Endometrial microvascular endothelial cells (primary cell): ENCODE results near the gene TRIM44. TPM values are rescaled to one million over a fixed set of nuclear protein-coding genes. Genes with fewer than 3 reads are reported as not detected.
"Not testable (repeated sequence)": the region's sequence is repeated elsewhere in the genome, so short reads cannot be mapped to it uniquely, and the experiment has no call there.

Experiments used
- in situ Hi-C: cut with HindIII; loops from 2 replicates; pipeline ENCODE4 v1.10.0; 2017; ENCODE audit warnings: low sequenced_read_pairs, low pct_unique_long_range_greater_than_20kb; ENCODE audit errors: inconsistent ontology term
- total RNA-seq: library from RNA; depleted of rRNA; stranded (reverse); fragments of >200 nt; gene quantifications from one replicate; pipeline ENCODE4 v1.2.3, GENCODE V29; 2015; ENCODE audit errors: inconsistent ontology term

The TRIM44 gene
- total RNA-seq, 1 donor from 2014 or later, result 30.8 TPM

DNA sequence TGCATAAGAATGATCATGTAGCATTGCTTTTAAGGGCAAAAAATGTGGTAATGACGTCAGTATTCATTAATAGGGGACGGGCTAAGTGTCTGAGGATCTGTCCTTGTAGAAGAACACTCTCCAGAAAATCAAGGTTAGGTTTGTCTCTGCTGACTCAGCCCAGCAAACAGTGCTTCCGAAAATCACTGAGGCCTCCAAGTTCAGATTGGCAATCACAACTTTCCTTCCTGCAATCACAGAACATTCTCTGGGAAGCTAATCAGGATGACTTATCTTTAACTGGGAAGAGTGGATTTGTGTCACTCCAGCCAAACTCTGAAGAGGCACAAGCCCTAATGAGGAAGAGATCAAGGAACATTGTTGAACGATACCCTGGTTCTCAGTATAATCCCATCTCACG is 158.0 kb downstream of the TRIM44 start:
- in situ Hi-C loops, result loop anchor here (25.0 kb wide), 1 partner anchor 183 kb away; no protein-coding TSS in a partner anchor

DNA sequence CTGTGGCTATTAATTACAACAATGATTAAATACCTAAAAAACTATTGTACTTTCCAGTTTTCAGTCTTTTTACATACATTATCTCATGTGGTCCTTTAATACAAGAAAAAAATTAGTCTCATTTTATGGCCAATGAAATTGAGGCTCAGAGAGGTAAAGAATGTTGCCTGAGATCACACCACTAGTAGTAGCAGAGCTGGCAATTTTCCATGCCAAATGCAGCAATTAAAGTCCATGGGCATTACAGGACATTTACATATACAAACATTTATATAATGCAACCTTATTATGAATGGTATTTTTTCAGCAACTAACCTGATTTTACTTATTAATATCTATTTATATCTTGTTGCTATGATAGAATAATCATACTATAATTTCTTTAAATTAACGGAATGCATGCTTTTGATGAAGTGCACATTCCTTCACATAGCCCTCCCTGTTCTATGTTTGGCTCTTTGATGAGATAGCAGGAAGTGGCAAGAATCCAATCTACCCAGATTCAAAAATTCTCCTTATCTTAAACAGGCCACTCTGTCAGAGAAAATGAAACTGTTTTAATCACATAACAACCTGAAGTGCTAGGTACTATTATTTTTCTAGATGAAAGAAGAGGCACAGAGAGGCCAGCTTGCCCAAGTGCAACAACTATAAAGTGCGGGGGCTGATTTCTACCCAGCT is 160.4 kb downstream of the TRIM44 start:
- in situ Hi-C loops, result loop anchor here (25.0 kb wide), 1 partner anchor 186 kb away; no protein-coding TSS in a partner anchor

DNA sequence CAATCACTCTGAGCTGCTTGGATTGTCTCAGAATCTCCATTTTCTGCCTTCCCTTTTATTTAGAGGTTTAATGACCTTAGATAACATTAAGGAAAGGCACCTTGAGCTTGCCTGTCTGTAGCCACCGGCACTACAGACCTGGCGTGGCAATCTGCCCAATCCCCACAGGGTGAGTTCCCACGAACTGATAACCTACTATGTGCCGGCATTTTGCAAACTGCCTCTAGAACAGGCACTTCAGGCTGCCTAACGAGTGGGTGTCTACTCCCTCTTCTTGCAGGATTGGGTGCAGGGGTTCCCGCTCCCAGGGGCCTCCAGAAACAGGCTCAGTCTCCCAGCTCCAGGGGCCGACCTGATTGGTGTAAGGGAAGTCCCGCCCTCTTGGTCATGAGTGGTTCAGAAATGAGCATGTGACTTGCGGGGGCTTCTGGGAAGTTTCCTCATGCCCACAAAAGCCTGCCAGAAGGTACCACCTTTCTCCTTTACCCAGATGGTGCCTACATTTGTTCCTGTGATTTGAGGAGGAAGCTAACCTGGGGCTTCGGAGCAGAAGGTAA is 161.2 kb downstream of the TRIM44 start:
- in situ Hi-C loops, result loop anchor here (25.0 kb wide), 1 partner anchor 187 kb away; no protein-coding TSS in a partner anchor

DNA sequence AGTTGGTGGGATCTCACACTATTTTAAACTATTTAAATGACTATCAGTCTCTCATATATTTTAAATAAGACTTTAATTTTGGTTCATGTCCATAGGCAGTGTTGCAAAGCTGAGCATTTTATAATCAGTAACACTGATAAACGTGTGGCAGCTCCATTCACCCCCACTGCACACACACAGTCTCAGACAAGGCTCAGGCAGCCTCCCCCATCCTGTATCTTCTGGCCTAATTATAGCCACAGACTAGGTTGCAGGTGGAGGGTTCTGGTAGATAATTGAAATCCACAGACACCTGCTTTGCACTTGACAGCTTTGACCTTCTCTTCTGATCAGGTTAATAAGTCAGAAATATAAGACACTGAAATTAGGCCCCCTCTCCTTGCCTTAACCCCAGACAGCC is 162.8 kb downstream of the TRIM44 start:
- in situ Hi-C loops, result no loop called here

DNA sequence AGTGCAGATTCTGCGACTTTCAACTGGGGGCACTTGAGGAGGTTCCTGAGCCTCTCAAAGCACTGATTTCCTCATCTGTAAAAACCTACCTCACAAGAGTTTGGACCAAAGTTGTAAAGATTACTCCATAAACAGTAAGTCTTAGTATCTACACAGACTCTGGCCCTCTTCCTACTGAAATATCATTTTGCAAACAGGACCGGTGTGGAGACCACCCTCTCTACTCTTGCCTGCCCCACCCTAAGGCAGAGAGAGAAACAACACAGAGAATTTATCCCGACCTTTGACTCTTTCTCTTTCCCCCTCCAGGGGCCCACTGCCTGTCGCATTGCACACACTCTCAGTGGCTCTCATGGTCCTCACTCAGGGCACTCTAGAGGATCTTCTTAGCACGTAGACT is 163.4 kb downstream of the TRIM44 start:
- in situ Hi-C loops, result no loop called here

DNA sequence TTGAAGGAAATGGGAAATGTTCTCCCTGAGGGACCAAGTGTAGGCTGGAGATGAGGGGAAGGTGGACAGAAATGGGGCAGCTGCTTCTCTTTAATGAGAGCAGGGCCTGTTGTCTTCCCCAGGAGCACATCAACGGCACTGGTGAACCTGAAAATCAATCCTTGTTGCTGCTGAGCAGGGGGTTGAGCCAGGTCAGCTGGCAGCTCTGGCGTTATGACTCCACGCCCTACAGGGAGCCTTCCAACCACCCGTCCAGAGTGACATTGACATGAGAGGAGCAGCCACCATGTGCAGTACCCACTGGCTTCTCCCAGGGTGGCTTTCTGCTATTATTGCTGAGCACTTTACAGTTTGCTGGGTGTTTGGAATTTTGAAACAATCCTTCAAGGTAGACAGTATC is 164.4 kb downstream of the TRIM44 start:
- in situ Hi-C loops, result no loop called here

DNA sequence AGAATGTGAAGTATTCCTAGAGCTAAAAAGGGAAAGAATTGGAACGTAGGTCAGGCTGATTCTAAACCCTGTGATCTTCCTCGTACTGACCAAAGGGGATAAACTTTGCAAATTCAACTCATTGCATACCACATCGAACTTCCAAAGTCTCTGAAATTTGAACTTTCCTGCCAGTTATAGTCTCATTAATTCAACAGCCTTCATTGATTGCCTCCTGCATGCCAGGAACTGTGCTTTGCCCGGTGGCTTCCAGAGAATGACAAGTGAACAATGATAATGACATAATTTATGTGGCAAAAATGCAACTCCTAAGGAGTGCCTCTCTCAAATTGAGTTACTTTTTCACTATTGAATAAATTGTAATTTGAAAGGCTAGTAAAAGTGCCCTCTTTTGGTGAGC is 173.6 kb downstream of the TRIM44 start:
- in situ Hi-C loops, result no loop called here

DNA sequence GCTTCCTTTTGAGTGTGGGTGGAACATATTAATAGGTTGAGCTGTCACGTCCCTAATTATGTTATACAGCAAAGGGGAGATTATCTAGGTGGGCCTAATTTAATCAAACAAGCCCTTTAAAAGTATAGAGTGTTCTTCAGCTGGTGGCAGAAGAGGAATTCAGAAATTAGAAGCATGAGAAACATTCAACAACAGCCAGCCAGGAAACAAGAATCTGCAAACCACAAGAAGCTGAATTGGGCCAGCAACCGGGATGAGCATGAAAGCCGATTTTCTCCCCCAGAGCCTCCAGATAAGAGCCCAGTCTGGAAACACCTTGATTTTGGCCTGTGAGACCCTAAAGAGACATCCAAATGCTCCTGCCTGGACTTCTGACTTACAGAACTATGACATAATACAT is 175.5 kb downstream of the TRIM44 start:
- in situ Hi-C loops, result no loop called here

DNA sequence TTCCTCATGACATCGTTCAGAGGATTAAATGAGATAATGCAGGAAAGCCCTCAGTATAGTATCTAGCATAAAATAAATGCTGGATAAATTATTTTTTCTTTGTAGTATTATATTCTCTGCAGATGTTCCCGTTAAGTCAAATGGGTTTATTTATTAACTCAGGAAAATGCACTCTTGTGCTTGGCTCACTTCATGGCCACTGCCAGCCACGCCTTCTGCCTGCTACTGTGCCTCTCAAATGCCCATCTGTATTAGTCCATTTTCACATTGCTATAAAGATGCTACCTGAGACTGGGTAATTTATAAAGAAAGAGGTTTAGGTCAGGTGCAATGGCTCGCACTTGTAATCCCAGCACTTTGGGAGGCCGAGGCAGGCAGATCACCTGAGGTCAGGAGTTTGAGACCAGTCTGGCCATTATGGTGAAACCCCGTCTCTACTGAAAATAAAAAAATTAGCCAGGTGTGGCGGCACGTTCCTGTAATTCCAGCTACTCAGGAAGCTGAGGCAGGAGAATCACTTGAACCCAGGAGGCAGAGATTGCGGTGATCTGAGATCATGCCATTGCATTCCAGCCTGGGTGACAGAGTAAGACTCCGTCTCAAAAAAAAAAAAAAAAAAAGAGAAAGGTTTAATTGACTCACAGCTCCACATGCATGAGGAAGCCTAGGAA is 176.3 kb downstream of the TRIM44 start:
- in situ Hi-C loops, result not testable (repeated sequence)

DNA sequence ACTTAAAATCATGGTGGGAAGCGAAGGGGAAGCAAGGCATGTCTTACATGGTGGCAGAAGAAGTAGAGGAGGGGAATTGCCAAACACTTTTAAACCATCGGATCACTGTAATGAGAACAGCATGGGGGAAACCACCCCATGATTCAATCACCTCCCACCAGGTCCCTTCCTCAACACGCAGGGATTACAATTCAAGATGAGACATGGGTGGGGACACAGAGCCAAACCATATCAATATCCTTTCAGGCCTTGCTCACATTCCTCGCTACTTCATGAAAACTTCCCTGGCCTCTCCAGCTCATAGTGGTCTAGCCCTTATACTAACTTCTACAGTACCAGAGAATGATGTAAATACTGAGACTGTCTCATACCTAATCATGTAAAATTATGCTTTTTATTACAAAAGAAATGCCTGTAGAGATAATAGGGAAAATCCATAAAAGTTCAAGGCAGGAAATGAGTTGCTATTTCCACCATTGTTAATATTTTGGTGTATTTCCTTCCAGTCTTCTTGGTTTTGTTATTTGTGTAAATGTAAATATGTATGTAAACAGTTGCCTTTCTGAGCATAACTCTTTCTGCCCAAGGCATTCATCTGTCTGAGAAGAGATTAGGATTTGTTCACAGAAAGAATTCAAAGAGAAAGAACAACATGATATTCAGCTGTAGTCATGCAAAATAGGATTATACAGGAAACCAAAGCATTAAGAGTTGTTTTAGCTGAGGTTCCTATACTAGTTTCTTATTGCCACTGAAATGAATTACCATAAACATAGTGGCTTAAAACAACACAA is 177.0 kb downstream of the TRIM44 start:
- in situ Hi-C loops, result no loop called here

DNA sequence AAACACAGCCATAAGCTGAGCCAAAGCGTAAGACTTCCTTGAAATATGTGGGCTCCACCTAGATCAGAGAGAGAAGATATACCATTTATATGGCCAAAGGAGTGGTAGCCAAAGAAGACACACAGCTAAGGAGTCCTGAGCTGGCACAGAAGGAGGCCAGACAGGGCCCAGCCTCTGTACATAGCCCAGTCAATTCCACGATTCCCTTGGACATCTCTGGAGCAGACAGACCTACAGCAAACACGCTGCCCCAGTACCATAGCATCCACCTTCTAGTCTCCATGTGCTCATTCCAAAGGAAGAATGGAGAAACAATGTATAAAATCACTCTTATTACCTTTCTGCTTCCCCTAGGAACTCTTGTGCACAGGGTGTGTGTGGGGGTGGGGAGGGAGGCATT is 179.2 kb downstream of the TRIM44 start:
- in situ Hi-C loops, result no loop called here

DNA sequence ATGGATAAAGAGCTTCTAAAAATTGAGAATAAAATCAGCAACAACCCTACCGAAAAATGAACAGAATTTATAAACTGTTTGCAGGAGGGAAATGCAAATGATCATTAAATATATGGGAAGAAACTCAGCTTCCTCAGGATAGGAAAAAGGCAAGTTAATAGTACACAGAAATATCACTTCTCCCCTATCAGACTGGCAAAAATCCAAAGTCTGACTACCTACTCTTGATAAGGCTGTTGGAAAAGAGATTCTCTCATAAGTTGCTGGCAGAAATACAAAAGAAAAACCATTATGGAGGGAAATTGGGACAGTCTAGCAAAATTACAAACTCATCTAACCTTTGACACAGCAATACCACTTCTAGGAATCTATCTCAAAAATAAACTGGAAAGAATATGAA is 180.4 kb downstream of the TRIM44 start:
- in situ Hi-C loops, result no loop called here

DNA sequence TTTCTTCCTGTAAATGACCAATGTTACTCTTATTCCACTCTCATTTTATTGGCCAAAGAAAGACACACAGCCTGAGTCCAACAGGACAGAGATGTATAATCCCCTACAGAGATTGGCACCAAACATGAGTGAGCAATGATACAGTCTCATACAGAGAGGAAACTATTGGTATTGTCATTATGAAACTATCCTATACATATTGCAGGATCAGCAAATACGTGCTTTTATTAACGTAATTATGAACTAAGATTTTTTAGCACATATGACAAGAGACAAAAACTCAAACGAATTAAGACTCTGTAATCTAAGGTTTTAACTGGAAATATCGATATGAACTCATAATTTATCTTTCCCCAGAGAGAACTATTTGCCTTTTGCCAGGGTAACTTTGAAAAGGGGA is 182.0 kb downstream of the TRIM44 start:
- in situ Hi-C loops, result no loop called here

DNA sequence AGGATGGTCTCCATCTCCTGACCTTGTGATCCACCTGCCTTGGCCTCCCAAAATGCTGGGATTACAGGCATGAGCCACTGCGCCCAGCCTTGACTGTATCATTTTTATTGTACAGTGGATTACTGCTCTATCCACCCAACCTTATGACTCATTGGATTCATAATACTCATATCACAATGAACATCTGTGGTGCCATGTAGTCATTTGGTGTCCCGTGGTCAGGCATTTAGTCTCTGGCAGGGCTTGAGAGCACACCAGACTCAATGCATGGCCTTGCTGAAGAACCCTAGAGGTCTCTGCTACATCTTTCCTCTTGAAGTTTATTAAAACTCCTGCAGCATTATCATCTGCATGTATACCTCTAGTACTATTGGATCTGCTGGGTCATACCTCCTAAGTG is 183.3 kb downstream of the TRIM44 start:
- in situ Hi-C loops, result no loop called here

DNA sequence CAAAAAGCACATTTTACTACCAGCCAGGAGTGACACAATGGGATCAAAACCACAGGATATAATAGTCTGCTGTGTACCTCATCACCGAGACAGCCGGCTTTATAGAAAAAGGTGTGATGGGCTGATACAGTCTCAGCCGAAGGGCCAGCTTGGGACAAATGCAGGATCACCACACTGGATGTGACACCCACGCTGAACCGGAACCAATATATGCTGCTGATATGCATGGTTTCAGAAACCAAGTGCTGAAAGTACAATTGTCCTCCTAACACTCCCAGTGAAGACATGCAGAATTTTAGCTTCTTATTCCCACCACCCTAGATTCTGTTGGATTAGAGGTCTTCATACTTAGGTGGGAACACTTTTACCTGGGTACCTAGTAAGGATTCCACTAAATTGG is 184.3 kb downstream of the TRIM44 start:
- in situ Hi-C loops, result no loop called here

DNA sequence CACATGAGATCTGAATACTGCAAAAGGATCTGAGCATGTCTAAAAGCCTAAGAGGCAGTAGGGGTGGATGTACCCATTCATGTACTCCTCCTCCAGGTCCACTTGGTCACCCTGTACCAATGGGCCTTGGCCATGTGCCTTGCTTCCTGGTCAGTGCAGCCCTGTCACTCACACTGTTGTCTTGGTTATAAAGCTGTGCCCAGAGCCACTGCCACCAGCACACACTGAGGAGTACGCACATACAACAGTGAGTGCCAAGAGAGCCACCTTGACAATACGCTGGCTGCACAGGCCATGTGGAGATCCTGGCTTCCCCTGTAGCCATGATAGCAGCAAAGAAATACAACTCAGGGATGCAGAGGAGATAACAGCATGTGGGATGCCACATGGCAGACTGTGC is 184.9 kb downstream of the TRIM44 start:
- in situ Hi-C loops, result no loop called here

DNA sequence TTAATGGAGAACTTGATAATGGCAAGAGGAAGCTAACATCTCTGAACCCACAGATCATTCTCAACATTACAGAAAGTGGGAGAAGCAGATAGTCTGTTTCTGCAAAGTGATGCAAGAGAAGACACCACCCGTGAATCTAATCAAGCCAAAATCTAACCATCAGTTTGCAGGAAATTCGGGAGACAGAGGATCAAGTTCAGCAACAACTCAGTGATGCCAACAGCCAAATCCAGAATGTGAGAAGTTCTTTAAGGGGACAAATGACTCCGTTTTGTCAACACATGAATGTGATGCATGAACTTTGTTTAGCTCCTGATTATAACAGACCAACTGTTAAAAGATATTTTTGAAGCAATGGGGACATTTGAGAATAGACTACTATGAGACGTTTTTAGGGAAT is 186.0 kb downstream of the TRIM44 start:
- in situ Hi-C loops, result no loop called here

DNA sequence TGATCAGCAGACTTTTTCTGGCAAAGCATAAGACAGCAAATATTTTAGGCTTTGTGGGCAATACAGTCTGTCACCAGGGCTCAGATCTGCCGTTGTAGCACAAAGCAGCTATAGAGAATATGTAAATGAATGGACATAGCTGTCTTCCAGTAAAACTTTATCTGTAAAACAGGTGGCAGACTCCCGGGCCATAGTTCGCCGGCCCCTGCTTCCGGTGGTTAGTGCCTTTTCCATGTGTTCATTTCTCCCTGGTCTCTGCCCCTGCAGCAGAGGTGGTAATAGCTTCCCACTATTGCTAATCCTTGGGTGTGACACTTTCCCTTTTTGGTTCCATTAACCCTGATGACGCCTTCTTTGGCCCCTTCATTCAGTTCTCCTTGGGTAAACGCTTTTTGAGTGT is 187.6 kb downstream of the TRIM44 start:
- in situ Hi-C loops, result no loop called here

DNA sequence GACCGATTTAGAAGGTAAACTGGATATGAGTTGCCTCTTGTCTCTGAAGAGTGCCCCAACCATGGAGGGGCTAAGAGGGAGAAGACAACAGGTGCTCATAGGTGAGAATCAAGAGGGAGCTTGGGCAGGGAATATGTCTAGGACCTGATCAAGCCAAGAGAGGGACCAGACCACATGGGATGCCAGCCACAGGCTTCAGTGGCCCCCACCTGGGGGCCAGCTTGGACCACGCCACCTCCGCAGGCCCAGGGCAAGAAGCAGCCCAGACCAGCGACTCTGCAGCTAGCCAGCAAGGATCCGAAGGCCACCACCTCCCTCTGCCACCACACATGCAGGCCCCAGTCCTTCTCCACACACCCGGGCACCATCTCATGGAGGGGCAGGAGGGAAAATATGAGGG is 188.8 kb downstream of the TRIM44 start:
- in situ Hi-C loops, result no loop called here

DNA sequence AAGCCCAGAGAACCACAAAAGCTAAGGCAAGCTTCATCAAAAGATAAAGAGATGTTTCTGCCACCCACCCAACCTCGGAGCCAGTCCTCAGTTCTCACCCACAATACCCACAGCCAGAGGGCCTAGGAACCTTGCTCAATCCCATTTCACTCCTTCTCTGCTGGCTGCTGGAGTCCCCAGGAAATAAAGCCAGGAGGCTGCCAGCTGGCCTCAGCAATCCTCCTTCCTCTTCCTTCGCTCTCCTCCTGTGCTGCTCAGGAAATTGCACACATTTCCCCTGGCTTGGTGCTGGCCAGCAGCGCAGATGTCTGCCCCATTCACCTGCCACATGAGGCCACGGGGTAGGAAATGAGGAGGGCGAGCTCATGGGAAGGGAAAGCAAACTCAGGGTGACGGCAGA is 189.5 kb downstream of the TRIM44 start:
- in situ Hi-C loops, result no loop called here
